ENCODE results near the gene RSPO3. TPM values are rescaled to one million over a fixed set of nuclear protein-coding genes. Genes with fewer than 3 reads are reported as not detected.
"Not testable (repeated sequence)": the region's sequence is repeated elsewhere in the genome, so short reads cannot be mapped to it uniquely, and the experiment has no call there.

The RSPO3 gene
- total and polyA plus RNA-seq, 2 donors (not counting 1 experiment from before 2014, with no cell fraction given), result 0.85 to 12.4 TPM

GRCh38 chr6:127221201-127221600 lies 102.7 kb downstream of the RSPO3 start:
- Histone ChIP-seq H3K36me3 (ENCODE audit: control insufficient read depth, insufficient read depth, low read length) (no peaks in the 10 kb centered on the region), H3K9ac (ENCODE audit: insufficient read depth, low read length) (no peak overlapping the region), H4K20me1 (ENCODE audit: control insufficient read depth, extremely low read depth, insufficient read depth, low read length) (no peaks in the 10 kb centered on the region), H3K27me3 (ENCODE audit: control insufficient read depth, insufficient read depth, low read length) (peaks cover 2% of the 10 kb centered on the region), H3K27ac (ENCODE audit: insufficient read depth, low read length) (no peak overlapping the region), H3K79me2 (ENCODE audit: control insufficient read depth, insufficient read depth, low read length) (no peaks in the 10 kb centered on the region), H3K4me1 (ENCODE audit: control insufficient read depth, extremely low read depth, insufficient read depth, low read length) (no peaks in the 10 kb centered on the region), H2AFZ (ENCODE audit: low read length) (no peak overlapping the region), H3K9me3 (ENCODE audit: control insufficient read depth, insufficient read depth, low read depth, low read length) (no peaks in the 10 kb centered on the region), H3K4me3 (replicated peaks in 1 of 4; ENCODE audit: control extremely low read depth in 1 of 4, insufficient read depth in 1 of 4, low read depth in 3 of 4, low read length in 4 of 4) (no peak overlapping the region), H3K4me2 (ENCODE audit: extremely low read depth, insufficient read depth, low read length) (no peak overlapping the region)
- TF ChIP-seq EZH2 (IDR thresholded peaks at IDR 0.05; ENCODE audit: low read length, missing control alignments), result no peak
- TF ChIP-seq, protein P1, sequence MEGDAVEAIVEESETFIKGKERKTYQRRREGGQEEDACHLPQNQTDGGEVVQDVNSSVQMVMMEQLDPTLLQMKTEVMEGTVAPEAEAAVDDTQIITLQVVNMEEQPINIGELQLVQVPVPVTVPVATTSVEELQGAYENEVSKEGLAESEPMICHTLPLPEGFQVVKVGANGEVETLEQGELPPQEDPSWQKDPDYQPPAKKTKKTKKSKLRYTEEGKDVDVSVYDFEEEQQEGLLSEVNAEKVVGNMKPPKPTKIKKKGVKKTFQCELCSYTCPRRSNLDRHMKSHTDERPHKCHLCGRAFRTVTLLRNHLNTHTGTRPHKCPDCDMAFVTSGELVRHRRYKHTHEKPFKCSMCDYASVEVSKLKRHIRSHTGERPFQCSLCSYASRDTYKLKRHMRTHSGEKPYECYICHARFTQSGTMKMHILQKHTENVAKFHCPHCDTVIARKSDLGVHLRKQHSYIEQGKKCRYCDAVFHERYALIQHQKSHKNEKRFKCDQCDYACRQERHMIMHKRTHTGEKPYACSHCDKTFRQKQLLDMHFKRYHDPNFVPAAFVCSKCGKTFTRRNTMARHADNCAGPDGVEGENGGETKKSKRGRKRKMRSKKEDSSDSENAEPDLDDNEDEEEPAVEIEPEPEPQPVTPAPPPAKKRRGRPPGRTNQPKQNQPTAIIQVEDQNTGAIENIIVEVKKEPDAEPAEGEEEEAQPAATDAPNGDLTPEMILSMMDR (conservative IDR thresholded peaks at IDR 0.05 in 1 of 2, IDR thresholded peaks at IDR 0.05 in 1 of 2; ENCODE audit: low read depth in 1 of 2, low read length in 2 of 2), result no peak
- DNase-seq (ENCODE audit: low read depth in 2 of 2), result no peak

- Histone ChIP-seq H3K27me3 (ENCODE audit: control insufficient read depth, insufficient read depth, low read length) (peaks cover 2% of the 10 kb centered on the region), H3K4me1 (ENCODE audit: control insufficient read depth, extremely low read depth, insufficient read depth, low read length) (no peaks in the 10 kb centered on the region), H3K79me2 (ENCODE audit: control insufficient read depth, insufficient read depth, low read length) (no peaks in the 10 kb centered on the region), H3K9me3 (ENCODE audit: control insufficient read depth, insufficient read depth, low read depth, low read length) (no peaks in the 10 kb centered on the region), H3K36me3 (ENCODE audit: control insufficient read depth, insufficient read depth, low read length) (no peaks in the 10 kb centered on the region), H3K4me3 (replicated peaks in 1 of 4; ENCODE audit: control extremely low read depth in 1 of 4, insufficient read depth in 1 of 4, low read depth in 3 of 4, low read length in 4 of 4) (no peak overlapping the region), H3K4me2 (ENCODE audit: extremely low read depth, insufficient read depth, low read length) (no peak overlapping the region), H2AFZ (ENCODE audit: low read length) (no peak overlapping the region), H3K9ac (ENCODE audit: insufficient read depth, low read length) (no peak overlapping the region), H3K27ac (ENCODE audit: insufficient read depth, low read length) (no peak overlapping the region), H4K20me1 (ENCODE audit: control insufficient read depth, extremely low read depth, insufficient read depth, low read length) (no peaks in the 10 kb centered on the region)
- DNase-seq (ENCODE audit: low read depth in 2 of 2), result no peak
- TF ChIP-seq, protein P1 (conservative IDR thresholded peaks at IDR 0.05 in 1 of 2, IDR thresholded peaks at IDR 0.05 in 1 of 2; ENCODE audit: low read depth in 1 of 2, low read length in 2 of 2), result no peak
- TF ChIP-seq EZH2 (IDR thresholded peaks at IDR 0.05; ENCODE audit: low read length, missing control alignments), result no peak
Observed at GRCh38 chr6:127222418-127222817, 103.9 kb downstream of the RSPO3 start.

DNA sequence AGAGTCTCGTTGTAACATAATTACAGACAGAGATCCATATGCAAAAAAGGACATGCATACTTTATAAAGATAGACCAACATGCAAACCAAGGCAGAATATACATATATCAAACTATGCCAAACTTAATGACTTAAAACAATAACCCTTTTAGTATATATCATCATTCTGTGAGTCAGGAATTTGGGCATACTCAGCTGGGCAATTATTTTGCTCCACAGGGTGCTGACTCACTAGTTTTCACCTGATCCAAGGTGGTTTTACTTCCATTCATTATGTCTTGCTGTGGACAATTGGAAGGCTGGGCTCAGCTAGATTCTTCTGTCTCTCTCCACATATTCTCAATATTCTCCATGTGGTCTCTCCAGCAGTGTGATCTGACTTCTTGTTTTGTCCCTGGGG lies 107.0 kb downstream of the RSPO3 start:
- TF ChIP-seq EZH2 (IDR thresholded peaks at IDR 0.05; ENCODE audit: low read length, missing control alignments), result no peak
- TF ChIP-seq, protein P1 (conservative IDR thresholded peaks at IDR 0.05 in 1 of 2, IDR thresholded peaks at IDR 0.05 in 1 of 2; ENCODE audit: low read depth in 1 of 2, low read length in 2 of 2), result no peak
- Histone ChIP-seq H3K9me3 (ENCODE audit: control insufficient read depth, insufficient read depth, low read depth, low read length) (no peaks in the 10 kb centered on the region), H3K79me2 (ENCODE audit: control insufficient read depth, insufficient read depth, low read length) (no peaks in the 10 kb centered on the region), H3K27ac (ENCODE audit: insufficient read depth, low read length) (no peak overlapping the region), H3K4me2 (ENCODE audit: extremely low read depth, insufficient read depth, low read length) (no peak overlapping the region), H3K4me3 (replicated peaks in 1 of 4; ENCODE audit: control extremely low read depth in 1 of 4, insufficient read depth in 1 of 4, low read depth in 3 of 4, low read length in 4 of 4) (no peak overlapping the region), H3K27me3 (ENCODE audit: control insufficient read depth, insufficient read depth, low read length) (peaks cover 2% of the 10 kb centered on the region), H2AFZ (ENCODE audit: low read length) (no peak overlapping the region), H3K36me3 (ENCODE audit: control insufficient read depth, insufficient read depth, low read length) (no peaks in the 10 kb centered on the region), H3K9ac (ENCODE audit: insufficient read depth, low read length) (no peak overlapping the region), H3K4me1 (ENCODE audit: control insufficient read depth, extremely low read depth, insufficient read depth, low read length) (no peaks in the 10 kb centered on the region), H4K20me1 (ENCODE audit: control insufficient read depth, extremely low read depth, insufficient read depth, low read length) (no peaks in the 10 kb centered on the region)
- DNase-seq (ENCODE audit: low read depth in 2 of 2), result no peak

- not testable (repeated sequence) for H3K27ac ChIP-seq (ENCODE audit: insufficient read depth, low read length); H3K4me2 ChIP-seq (ENCODE audit: extremely low read depth, insufficient read depth, low read length); H3K27me3 ChIP-seq (ENCODE audit: control insufficient read depth, insufficient read depth, low read length); H4K20me1 ChIP-seq (ENCODE audit: control insufficient read depth, extremely low read depth, insufficient read depth, low read length); H2AFZ ChIP-seq (ENCODE audit: low read length); H3K9me3 ChIP-seq (ENCODE audit: control insufficient read depth, insufficient read depth, low read depth, low read length); H3K79me2 ChIP-seq (ENCODE audit: control insufficient read depth, insufficient read depth, low read length); H3K9ac ChIP-seq (ENCODE audit: insufficient read depth, low read length); H3K36me3 ChIP-seq (ENCODE audit: control insufficient read depth, insufficient read depth, low read length); DNase-seq (ENCODE audit: low read depth in 2 of 2); H3K4me1 ChIP-seq (ENCODE audit: control insufficient read depth, extremely low read depth, insufficient read depth, low read length); H3K4me3 ChIP-seq (replicated peaks in 1 of 4; ENCODE audit: control extremely low read depth in 1 of 4, insufficient read depth in 1 of 4, low read depth in 3 of 4, low read length in 4 of 4)
Observed at GRCh38 chr6:127233819-127234218, 115.3 kb downstream of the RSPO3 start.
